Measurements from ENCODE around the gene MIOS. TPM values are rescaled to one million over a fixed set of nuclear protein-coding genes. Genes with fewer than 3 reads are reported as not detected.
A peak's percentile ranks its signal among the peaks of the same experiment; 100 is the strongest.

The MIOS gene
- total RNA-seq, 1 donor from 2014 or later, result 33.7 TPM

DNA sequence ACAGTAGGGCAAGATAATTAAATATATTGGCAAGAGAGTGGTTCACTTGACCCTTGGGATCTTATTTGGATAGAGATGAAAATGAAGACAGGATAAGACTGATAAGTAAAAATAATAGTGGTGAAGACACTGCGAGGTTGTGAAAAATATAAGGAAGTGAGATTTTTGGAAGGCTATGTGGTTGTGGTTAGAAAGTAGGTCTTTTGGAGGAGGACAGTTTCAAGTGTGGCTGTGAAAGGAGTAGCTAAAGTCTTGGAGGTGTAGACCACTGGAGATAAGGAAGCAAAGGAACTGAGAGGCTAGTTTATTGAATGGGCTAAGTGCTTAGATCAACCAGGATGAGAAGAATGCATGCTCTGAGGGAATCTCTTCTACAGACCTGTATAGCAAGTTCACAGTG lies 11.2 kb downstream of the MIOS start:
- Mint-ChIP-seq H3K9me3 (no peaks in the 10 kb centered on the region), H3K27ac (no peak overlapping the region), H3K4me1 (peaks cover 4% of the 10 kb centered on the region), H3K36me3 (peaks cover 14% of the 10 kb centered on the region), H3K4me3 (no peak overlapping the region), H3K27me3 (ENCODE audit: low read depth) (no peaks in the 10 kb centered on the region)
- no peak for DNase-seq (ENCODE audit: low spot score in 2 of 2, unreplicated experiment in 2 of 2)
- TF ChIP-seq, protein P1, sequence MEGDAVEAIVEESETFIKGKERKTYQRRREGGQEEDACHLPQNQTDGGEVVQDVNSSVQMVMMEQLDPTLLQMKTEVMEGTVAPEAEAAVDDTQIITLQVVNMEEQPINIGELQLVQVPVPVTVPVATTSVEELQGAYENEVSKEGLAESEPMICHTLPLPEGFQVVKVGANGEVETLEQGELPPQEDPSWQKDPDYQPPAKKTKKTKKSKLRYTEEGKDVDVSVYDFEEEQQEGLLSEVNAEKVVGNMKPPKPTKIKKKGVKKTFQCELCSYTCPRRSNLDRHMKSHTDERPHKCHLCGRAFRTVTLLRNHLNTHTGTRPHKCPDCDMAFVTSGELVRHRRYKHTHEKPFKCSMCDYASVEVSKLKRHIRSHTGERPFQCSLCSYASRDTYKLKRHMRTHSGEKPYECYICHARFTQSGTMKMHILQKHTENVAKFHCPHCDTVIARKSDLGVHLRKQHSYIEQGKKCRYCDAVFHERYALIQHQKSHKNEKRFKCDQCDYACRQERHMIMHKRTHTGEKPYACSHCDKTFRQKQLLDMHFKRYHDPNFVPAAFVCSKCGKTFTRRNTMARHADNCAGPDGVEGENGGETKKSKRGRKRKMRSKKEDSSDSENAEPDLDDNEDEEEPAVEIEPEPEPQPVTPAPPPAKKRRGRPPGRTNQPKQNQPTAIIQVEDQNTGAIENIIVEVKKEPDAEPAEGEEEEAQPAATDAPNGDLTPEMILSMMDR (IDR thresholded peaks at IDR 0.05; ENCODE audit: unreplicated experiment), result no peak

- peaks cover 2% of the 10 kb centered on the region for H3K36me3 Mint-ChIP-seq
- H3K4me3 Mint-ChIP-seq, result no peak overlapping the region
- no peak overlapping the region for H3K27ac Mint-ChIP-seq
- H3K27me3 Mint-ChIP-seq (ENCODE audit: low read depth), result no peaks in the 10 kb centered on the region
- peaks cover 6% of the 10 kb centered on the region for H3K4me1 Mint-ChIP-seq
- no peaks in the 10 kb centered on the region for H3K9me3 Mint-ChIP-seq
- TF ChIP-seq, protein P1 (IDR thresholded peaks at IDR 0.05; ENCODE audit: unreplicated experiment), result no peak
- no peak for DNase-seq (ENCODE audit: low spot score in 2 of 2, unreplicated experiment in 2 of 2)
Observed at GRCh38 chr7:7579638-7580037, 13.0 kb downstream of the MIOS start.

- no peaks in the 10 kb centered on the region for H3K9me3 Mint-ChIP-seq
- peaks cover 2% of the 10 kb centered on the region for H3K36me3 Mint-ChIP-seq
- no peaks in the 10 kb centered on the region for H3K27me3 Mint-ChIP-seq (ENCODE audit: low read depth)
- peaks cover 6% of the 10 kb centered on the region for H3K4me1 Mint-ChIP-seq
- DNase-seq (ENCODE audit: low spot score in 2 of 2, unreplicated experiment in 2 of 2), result no peak
- H3K4me3 Mint-ChIP-seq, result no peak overlapping the region
- TF ChIP-seq, protein P1 (IDR thresholded peaks at IDR 0.05; ENCODE audit: unreplicated experiment), result no peak
- H3K27ac Mint-ChIP-seq, result peak overlapping the region; percentile 72
Observed at GRCh38 chr7:7581531-7582179, 15.0 kb downstream of the MIOS start.

- peaks cover 6% of the 10 kb centered on the region for H3K4me1 Mint-ChIP-seq
- no peak overlapping the region for H3K4me3 Mint-ChIP-seq
- TF ChIP-seq, protein P1 (IDR thresholded peaks at IDR 0.05; ENCODE audit: unreplicated experiment), result no peak
- DNase-seq (ENCODE audit: low spot score in 2 of 2, unreplicated experiment in 2 of 2), result no peak
- H3K27me3 Mint-ChIP-seq (ENCODE audit: low read depth), result no peaks in the 10 kb centered on the region
- peaks cover 2% of the 10 kb centered on the region for H3K36me3 Mint-ChIP-seq
- peak overlapping the region; percentile 24 for H3K27ac Mint-ChIP-seq
- no peaks in the 10 kb centered on the region for H3K9me3 Mint-ChIP-seq
Observed at GRCh38 chr7:7582596-7582995, 15.9 kb downstream of the MIOS start.

DNA sequence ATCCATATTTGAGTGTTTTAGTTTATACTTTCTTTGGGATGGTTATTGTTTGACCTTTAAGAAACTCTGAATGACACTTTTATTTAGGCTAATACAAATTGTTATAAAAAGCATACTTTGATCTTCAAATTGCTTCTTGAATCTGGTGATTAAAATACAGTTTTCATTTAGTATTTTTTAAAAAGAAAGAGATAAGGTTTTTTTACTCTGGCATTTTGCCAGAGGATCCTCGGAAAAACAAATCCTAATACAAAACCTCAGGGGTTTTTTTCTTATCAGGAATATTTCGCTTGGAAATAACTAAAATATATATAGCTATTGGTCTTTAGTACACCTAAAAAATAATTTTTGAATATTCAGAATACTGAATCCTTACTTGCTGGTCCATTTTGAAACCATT lies 17.0 kb downstream of the MIOS start:
- Mint-ChIP-seq H3K27ac (no peak overlapping the region), H3K4me3 (no peak overlapping the region), H3K36me3 (peaks cover 2% of the 10 kb centered on the region)

More for the DNA sequence above, 17.0 kb downstream of the MIOS start:
- TF ChIP-seq, protein P1 (IDR thresholded peaks at IDR 0.05; ENCODE audit: unreplicated experiment), result no peak
- no peaks in the 10 kb centered on the region for H3K9me3 Mint-ChIP-seq
- peaks cover 6% of the 10 kb centered on the region for H3K4me1 Mint-ChIP-seq
- H3K27me3 Mint-ChIP-seq (ENCODE audit: low read depth), result no peaks in the 10 kb centered on the region
- no peak for DNase-seq (ENCODE audit: low spot score in 2 of 2, unreplicated experiment in 2 of 2)

Data from mesothelial cell of epicardium (in vitro differentiated cells).